ENCODE data around the gene EHD4.

The EHD4 gene

GRCh38 chr15:41919954-41920538 is 52.3 kb downstream of the EHD4 start:
- no peak for DNase-seq (ENCODE audit: low read depth)

- DNase-seq (ENCODE audit: low read depth): no peak
Measured at GRCh38 chr15:41919201-41919820, 53.0 kb downstream of the EHD4 start.

GRCh38 chr15:41918506-41919126 is 53.7 kb downstream of the EHD4 start:
- no peak for DNase-seq (ENCODE audit: low read depth)

- no peak for DNase-seq (ENCODE audit: low read depth)
Measured at GRCh38 chr15:41917767-41918430, 54.5 kb downstream of the EHD4 start.

GRCh38 chr15:41915255-41915994 is 56.9 kb downstream of the EHD4 start:
- no peak for DNase-seq (ENCODE audit: low read depth)

- no peak for DNase-seq (ENCODE audit: low read depth)
Measured at GRCh38 chr15:41914411-41914810, 57.9 kb downstream of the EHD4 start.

- no peak for DNase-seq (ENCODE audit: low read depth)
Measured at GRCh38 chr15:41913256-41913655, 59.1 kb downstream of the EHD4 start.

GRCh38 chr15:41911691-41912345 is 60.5 kb downstream of the EHD4 start:
- DNase-seq (ENCODE audit: low read depth): no peak

- no peak for DNase-seq (ENCODE audit: low read depth)
Measured at GRCh38 chr15:41908736-41909461, 63.5 kb downstream of the EHD4 start.

GRCh38 chr15:41907141-41907540 is 65.2 kb downstream of the EHD4 start:
- DNase-seq (ENCODE audit: low read depth): no peak

GRCh38 chr15:41906608-41907007 is 65.7 kb downstream of the EHD4 start:
- no peak for DNase-seq (ENCODE audit: low read depth)

GRCh38 chr15:41905036-41905793 is 67.1 kb downstream of the EHD4 start:
- no peak for DNase-seq (ENCODE audit: low read depth)

GRCh38 chr15:41904541-41905005 is 67.8 kb downstream of the EHD4 start:
- DNase-seq (ENCODE audit: low read depth): peak; percentile 34

- no peak for DNase-seq (ENCODE audit: low read depth)
Measured at GRCh38 chr15:41903782-41904181, 68.6 kb downstream of the EHD4 start.

- no peak for DNase-seq (ENCODE audit: low read depth)
Measured at GRCh38 chr15:41901431-41901830, 70.9 kb downstream of the EHD4 start.

- DNase-seq (ENCODE audit: low read depth): no peak
Measured at GRCh38 chr15:41900526-41901380, 71.6 kb downstream of the EHD4 start.

GRCh38 chr15:41899854-41900442 is 72.4 kb downstream of the EHD4 start:
- DNase-seq (ENCODE audit: low read depth): no peak

GRCh38 chr15:41897363-41897799 is 75.0 kb downstream of the EHD4 start:
- no peak for DNase-seq (ENCODE audit: low read depth)

- no peak for DNase-seq (ENCODE audit: low read depth)
Measured at GRCh38 chr15:41896566-41896965, 75.8 kb downstream of the EHD4 start.
